T-helper 2 cell (primary cell): ENCODE measurements around the gene SPON2.
A peak's percentile ranks its signal among the peaks of the same experiment; 100 is the strongest.

Experiments
- DNase-seq, 5 experiments: peaks; one replicate each; pipeline versions ENCODE4 v3.0.0 to v3.0.0-alpha.2; 2012 to 2022

The SPON2 gene

GRCh38 chr4:1208970-1209704 is 36.8 kb upstream of the SPON2 start:
- no peak for DNase-seq

GRCh38 chr4:1208266-1208961 is 36.0 kb upstream of the SPON2 start:
- peak in 1 of 5 experiments; percentile 7 for DNase-seq

GRCh38 chr4:1207603-1208265 is 35.4 kb upstream of the SPON2 start:
- DNase-seq = no peak

GRCh38 chr4:1207157-1207470 is 34.7 kb upstream of the SPON2 start:
- no peak for DNase-seq

- DNase-seq = no peak
Measured at GRCh38 chr4:1206299-1207156, 34.1 kb upstream of the SPON2 start.

- no peak for DNase-seq
Measured at GRCh38 chr4:1205586-1206298, 33.4 kb upstream of the SPON2 start.

- no peak for DNase-seq
Measured at GRCh38 chr4:1204828-1205585, 32.6 kb upstream of the SPON2 start.

GRCh38 chr4:1204286-1204827 is 32.0 kb upstream of the SPON2 start:
- DNase-seq = no peak

- DNase-seq = no peak
Measured at GRCh38 chr4:1203026-1203616, 30.7 kb upstream of the SPON2 start.

GRCh38 chr4:1202526-1203011 is 30.2 kb upstream of the SPON2 start:
- no peak for DNase-seq

- peak; percentile 48 to 98 (median 73) for DNase-seq
Measured at GRCh38 chr4:1201851-1202525, 29.6 kb upstream of the SPON2 start.

- peak in 3 of 5 experiments; percentile 7 to 63 (median 28) for DNase-seq
Measured at GRCh38 chr4:1200425-1201035, 28.1 kb upstream of the SPON2 start.

- no peak for DNase-seq
Measured at GRCh38 chr4:1199556-1200331, 27.4 kb upstream of the SPON2 start.

- DNase-seq = no peak
Measured at GRCh38 chr4:1198098-1198844, 25.9 kb upstream of the SPON2 start.

GRCh38 chr4:1196421-1197183 is 24.2 kb upstream of the SPON2 start:
- DNase-seq = no peak

GRCh38 chr4:1195891-1196401 is 23.6 kb upstream of the SPON2 start:
- no peak for DNase-seq

GRCh38 chr4:1195109-1195671 is 22.8 kb upstream of the SPON2 start:
- DNase-seq = no peak
